ENCODE results near the gene BPIFB6.

The BPIFB6 gene

DNA sequence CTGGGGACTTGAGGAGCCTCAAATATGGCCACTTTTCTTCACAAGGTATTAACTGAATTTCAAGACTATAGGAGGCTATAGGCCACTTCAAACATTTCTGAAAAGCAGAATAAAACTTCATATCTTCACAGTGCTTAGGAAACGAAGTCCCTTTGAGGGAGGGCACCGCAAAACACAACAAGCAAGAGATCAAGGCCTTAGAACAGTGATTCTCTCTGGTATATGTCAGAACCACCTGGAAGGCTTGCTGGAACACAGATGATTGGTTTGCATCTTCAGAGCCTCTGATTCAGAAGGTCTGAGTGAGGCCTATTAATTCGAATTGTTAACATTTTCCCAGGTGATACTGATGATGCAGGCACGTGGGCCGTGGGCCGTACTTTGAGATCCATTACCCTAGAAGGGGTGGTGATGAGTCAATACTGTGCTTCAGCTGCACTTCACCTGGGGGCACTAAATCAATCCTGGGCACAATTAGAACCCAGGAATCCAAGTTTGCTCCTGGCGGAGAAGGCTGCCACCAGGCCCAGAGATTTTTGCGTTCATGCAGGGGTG, 37.9 kb upstream of the BPIFB6 start:
- TF ChIP-seq, protein P1, sequence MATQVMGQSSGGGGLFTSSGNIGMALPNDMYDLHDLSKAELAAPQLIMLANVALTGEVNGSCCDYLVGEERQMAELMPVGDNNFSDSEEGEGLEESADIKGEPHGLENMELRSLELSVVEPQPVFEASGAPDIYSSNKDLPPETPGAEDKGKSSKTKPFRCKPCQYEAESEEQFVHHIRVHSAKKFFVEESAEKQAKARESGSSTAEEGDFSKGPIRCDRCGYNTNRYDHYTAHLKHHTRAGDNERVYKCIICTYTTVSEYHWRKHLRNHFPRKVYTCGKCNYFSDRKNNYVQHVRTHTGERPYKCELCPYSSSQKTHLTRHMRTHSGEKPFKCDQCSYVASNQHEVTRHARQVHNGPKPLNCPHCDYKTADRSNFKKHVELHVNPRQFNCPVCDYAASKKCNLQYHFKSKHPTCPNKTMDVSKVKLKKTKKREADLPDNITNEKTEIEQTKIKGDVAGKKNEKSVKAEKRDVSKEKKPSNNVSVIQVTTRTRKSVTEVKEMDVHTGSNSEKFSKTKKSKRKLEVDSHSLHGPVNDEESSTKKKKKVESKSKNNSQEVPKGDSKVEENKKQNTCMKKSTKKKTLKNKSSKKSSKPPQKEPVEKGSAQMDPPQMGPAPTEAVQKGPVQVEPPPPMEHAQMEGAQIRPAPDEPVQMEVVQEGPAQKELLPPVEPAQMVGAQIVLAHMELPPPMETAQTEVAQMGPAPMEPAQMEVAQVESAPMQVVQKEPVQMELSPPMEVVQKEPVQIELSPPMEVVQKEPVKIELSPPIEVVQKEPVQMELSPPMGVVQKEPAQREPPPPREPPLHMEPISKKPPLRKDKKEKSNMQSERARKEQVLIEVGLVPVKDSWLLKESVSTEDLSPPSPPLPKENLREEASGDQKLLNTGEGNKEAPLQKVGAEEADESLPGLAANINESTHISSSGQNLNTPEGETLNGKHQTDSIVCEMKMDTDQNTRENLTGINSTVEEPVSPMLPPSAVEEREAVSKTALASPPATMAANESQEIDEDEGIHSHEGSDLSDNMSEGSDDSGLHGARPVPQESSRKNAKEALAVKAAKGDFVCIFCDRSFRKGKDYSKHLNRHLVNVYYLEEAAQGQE (IDR thresholded peaks at IDR 0.05; ENCODE audit: insufficient read depth in 1 of 2, low read depth in 2 of 2, low read length in 2 of 2), result no peak
- no peak for TF ChIP-seq TAF1 (IDR thresholded peaks at IDR 0.05; ENCODE audit: borderline replicate concordance, insufficient read depth, low read length)

DNA sequence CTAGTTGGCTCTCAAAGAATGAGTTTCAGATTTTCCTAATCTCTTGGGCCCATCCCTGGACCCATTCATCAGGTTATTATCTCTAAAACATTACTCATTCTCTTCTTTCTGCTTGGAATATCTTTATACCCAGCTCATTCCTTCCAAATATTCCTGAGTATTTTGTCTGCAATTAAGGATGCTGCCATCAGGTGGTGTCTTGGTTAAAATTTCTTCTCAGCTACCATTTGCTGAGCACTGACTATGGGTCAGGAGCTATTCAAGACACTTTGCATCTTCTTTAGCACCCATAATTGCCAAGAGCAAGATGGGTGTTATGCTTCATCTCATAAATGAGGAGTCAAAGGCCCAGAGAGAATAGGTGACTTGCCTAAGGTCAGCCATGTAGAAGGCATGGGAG, 35.6 kb upstream of the BPIFB6 start:
- no peak for TF ChIP-seq FOXP2 (optimal IDR thresholded peaks at IDR 0.05; ENCODE audit: borderline replicate concordance, extremely low read depth, extremely low read length, insufficient read depth)
- TF ChIP-seq POLR2AphosphoS5 (IDR thresholded peaks at IDR 0.05; ENCODE audit: low read depth, low read length), result no peak
- TF ChIP-seq TAF1 (IDR thresholded peaks at IDR 0.05; ENCODE audit: borderline replicate concordance, insufficient read depth, low read length), result no peak
- TF ChIP-seq SIN3A (IDR thresholded peaks at IDR 0.05; ENCODE audit: borderline replicate concordance, insufficient read depth, low read length), result no peak
- TF ChIP-seq, protein P1 (IDR thresholded peaks at IDR 0.05; ENCODE audit: insufficient read depth in 1 of 2, low read depth in 2 of 2, low read length in 2 of 2), result no peak

DNA sequence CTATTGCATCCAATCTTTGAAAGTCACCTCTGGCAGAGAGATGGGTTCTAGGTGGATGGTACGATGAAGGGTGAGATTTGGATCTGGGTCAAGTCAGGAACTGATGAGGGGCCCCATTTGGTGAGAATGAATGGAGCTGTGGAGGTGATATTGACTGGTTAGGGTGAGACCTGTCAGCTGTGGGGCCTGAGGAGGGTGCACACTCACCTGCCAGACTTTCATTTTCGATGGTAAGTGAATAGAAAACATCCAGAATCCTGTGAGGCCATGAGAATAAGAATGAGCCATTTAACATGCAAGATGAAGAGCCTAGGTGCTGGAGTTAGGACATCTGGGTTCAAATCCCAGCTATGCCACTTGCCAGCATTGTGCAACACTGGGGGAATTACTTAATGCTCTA, 34.0 kb upstream of the BPIFB6 start:
- TF ChIP-seq TAF1 (IDR thresholded peaks at IDR 0.05; ENCODE audit: borderline replicate concordance, insufficient read depth, low read length), result no peak
- no peak for TF ChIP-seq FOXP2 (optimal IDR thresholded peaks at IDR 0.05; ENCODE audit: borderline replicate concordance, extremely low read depth, extremely low read length, insufficient read depth)
- TF ChIP-seq, protein P1 (IDR thresholded peaks at IDR 0.05; ENCODE audit: insufficient read depth in 1 of 2, low read depth in 2 of 2, low read length in 2 of 2), result no peak
- TF ChIP-seq POLR2AphosphoS5 (IDR thresholded peaks at IDR 0.05; ENCODE audit: low read depth, low read length), result no peak
- no peak for TF ChIP-seq SIN3A (IDR thresholded peaks at IDR 0.05; ENCODE audit: borderline replicate concordance, insufficient read depth, low read length)

DNA sequence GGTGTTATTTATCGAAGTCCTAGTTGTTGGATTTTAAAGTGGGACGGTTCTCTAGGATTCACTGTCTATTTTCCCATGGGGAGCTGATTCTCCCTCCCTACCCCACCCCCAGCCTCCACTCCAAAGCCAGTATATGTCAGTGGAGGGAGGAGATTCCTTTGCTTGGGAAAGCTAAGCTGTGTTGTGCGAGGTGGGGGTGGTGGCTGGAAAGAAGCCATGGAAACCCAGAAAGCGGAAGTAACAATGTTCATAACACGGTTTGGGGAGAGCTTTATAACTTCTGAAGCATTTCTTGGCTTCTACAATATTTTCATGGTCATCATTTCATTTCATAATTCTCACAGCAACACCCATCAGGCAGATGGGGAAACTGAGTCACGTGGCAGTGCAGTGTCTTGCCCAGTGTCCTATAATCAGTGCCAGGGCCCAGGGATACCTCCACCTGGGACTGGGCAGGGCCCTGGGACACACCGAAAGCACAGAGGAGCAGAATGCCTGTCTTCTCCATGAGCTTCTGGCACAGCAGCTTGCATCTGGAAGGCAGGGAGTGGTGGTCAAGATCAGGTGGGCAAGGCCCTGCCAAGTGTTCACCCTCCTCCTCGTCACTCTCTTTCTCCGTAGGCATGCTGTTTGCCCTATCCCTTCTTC, 31.7 kb upstream of the BPIFB6 start:
- TF ChIP-seq TAF1 (IDR thresholded peaks at IDR 0.05; ENCODE audit: borderline replicate concordance, insufficient read depth, low read length) (no peak), SIN3A (IDR thresholded peaks at IDR 0.05; ENCODE audit: borderline replicate concordance, insufficient read depth, low read length) (no peak), POLR2AphosphoS5 (IDR thresholded peaks at IDR 0.05; ENCODE audit: low read depth, low read length) (no peak), FOXP2 (optimal IDR thresholded peaks at IDR 0.05; ENCODE audit: borderline replicate concordance, extremely low read depth, extremely low read length, insufficient read depth) (no peak)
- TF ChIP-seq, protein P1 (IDR thresholded peaks at IDR 0.05; ENCODE audit: insufficient read depth in 1 of 2, low read depth in 2 of 2, low read length in 2 of 2), result no peak

Data from PFSK-1 (cell line).